HUES64 (cell line): Measurements from ENCODE around the gene CEL.
"Not testable (repeated sequence)": the region's sequence is repeated elsewhere in the genome, so short reads cannot be mapped to it uniquely, and the experiment has no call there.

Source experiments
- H3K27ac ChIP-seq: 2 replicates; pipeline ENCODE4 v1.7.0; 2013; ENCODE audit warnings: low read depth, low read length, inconsistent platforms
- H3K27me3 ChIP-seq: 2 replicates; pipeline ENCODE4 v1.6.1; 2013; ENCODE audit warnings: mild to moderate bottlenecking, low read length; ENCODE audit not compliant: insufficient read depth
- H3K36me3 ChIP-seq: 2 replicates; pipeline ENCODE4 v1.6.1; 2013; ENCODE audit warnings: mild to moderate bottlenecking, low read length; ENCODE audit not compliant: insufficient read depth
- H3K4me1 ChIP-seq: 2 replicates; pipeline ENCODE4 v1.6.1; 2013; ENCODE audit warnings: mild to moderate bottlenecking, low read length, moderate library complexity; ENCODE audit not compliant: insufficient read depth
- H3K4me3 ChIP-seq: 2 replicates; pipeline ENCODE4 v1.5.1; 2013; ENCODE audit warnings: mild to moderate bottlenecking, low read length, moderate library complexity
- H3K9ac ChIP-seq: 2 replicates; pipeline ENCODE4 v1.6.1; 2013; ENCODE audit warnings: mild to moderate bottlenecking, low read depth, low read length
- H3K9me3 ChIP-seq: 2 replicates; pipeline ENCODE4 v1.6.1; 2013; ENCODE audit warnings: low read depth, low read length; ENCODE audit not compliant: insufficient read depth
- WGBS: fragments of 150-250, 120-280 bp; methylation state at CpG from one replicate; pipeline ENCODE4 v1.1.7; 2013; ENCODE audit warnings: missing lambda C conversion rate; 5-methylcytosine and 5-hydroxymethylcytosine counted together

Gene CEL

GRCh38 chr9:133088146-133088750 lies 26.5 kb downstream of the CEL start:
- H3K27me3 ChIP-seq: no peaks in the 10 kb centered on the region
- no peak overlapping the region for H3K27ac ChIP-seq
- no peak overlapping the region for H3K9ac ChIP-seq
- H3K36me3 ChIP-seq: no peaks in the 10 kb centered on the region
- 92% methylated on average over 10 of the region's 10 CpGs for WGBS
- H3K4me3 ChIP-seq: no peak overlapping the region
- no peaks in the 10 kb centered on the region for H3K4me1 ChIP-seq
- no peaks in the 10 kb centered on the region for H3K9me3 ChIP-seq

- Histone ChIP-seq H3K27ac (no peak overlapping the region), H3K4me1 (no peaks in the 10 kb centered on the region), H3K9me3 (no peaks in the 10 kb centered on the region), H3K9ac (no peak overlapping the region), H3K36me3 (no peaks in the 10 kb centered on the region), H3K4me3 (no peak overlapping the region), H3K27me3 (no peaks in the 10 kb centered on the region)
- WGBS: 94% methylated on average over 7 of the region's 7 CpGs
These were observed 27.0 kb downstream of the CEL start for GRCh38 chr9:133088756-133089155.

- Histone ChIP-seq H3K9ac (no peak overlapping the region), H3K4me3 (no peak overlapping the region), H3K4me1 (no peaks in the 10 kb centered on the region), H3K36me3 (no peaks in the 10 kb centered on the region), H3K27me3 (no peaks in the 10 kb centered on the region), H3K27ac (no peak overlapping the region), H3K9me3 (no peaks in the 10 kb centered on the region)
- 91% methylated on average over 6 of the region's 6 CpGs for WGBS
These were observed 27.5 kb downstream of the CEL start for GRCh38 chr9:133089271-133089671.

- no peaks in the 10 kb centered on the region for H3K9me3 ChIP-seq
- no peaks in the 10 kb centered on the region for H3K36me3 ChIP-seq
- no peak overlapping the region for H3K9ac ChIP-seq
- no peaks in the 10 kb centered on the region for H3K27me3 ChIP-seq
- H3K4me1 ChIP-seq: no peaks in the 10 kb centered on the region
- H3K4me3 ChIP-seq: no peak overlapping the region
- 72% methylated on average over 5 of the region's 6 CpGs for WGBS
- H3K27ac ChIP-seq: no peak overlapping the region
These were observed 28.4 kb downstream of the CEL start for GRCh38 chr9:133090187-133090586.

GRCh38 chr9:133090752-133091385 lies 29.1 kb downstream of the CEL start:
- H3K9me3 ChIP-seq: peaks cover 7% of the 10 kb centered on the region; the same call in 1 of the 2 replicates
- H3K9ac ChIP-seq: no peak overlapping the region
- H3K4me1 ChIP-seq: no peaks in the 10 kb centered on the region
- H3K36me3 ChIP-seq: 0 out of 2 replicates have a peak, but pooled peaks cover under 1% of the 10 kb centered on the region
- H3K4me3 ChIP-seq: no peak overlapping the region
- no peaks in the 10 kb centered on the region for H3K27me3 ChIP-seq
- H3K27ac ChIP-seq: no peak overlapping the region
- 92% methylated on average over 11 of the region's 11 CpGs for WGBS

GRCh38 chr9:133094351-133094750 lies 32.6 kb downstream of the CEL start:
- not testable (repeated sequence) for H3K27ac ChIP-seq
- H3K36me3 ChIP-seq: peaks cover 33% of the 10 kb centered on the region
- WGBS: 96% methylated on average over 4 of the region's 4 CpGs

GRCh38 chr9:133094842-133095393 lies 33.1 kb downstream of the CEL start:
- Histone ChIP-seq H3K4me3 (no peak overlapping the region), H3K27ac (no peak overlapping the region), H3K4me1 (no peaks in the 10 kb centered on the region), H3K9ac (no peak overlapping the region), H3K9me3 (peaks cover 21% of the 10 kb centered on the region; the same call in 1 of the 2 replicates), H3K36me3 (peaks cover 39% of the 10 kb centered on the region), H3K27me3 (no peaks in the 10 kb centered on the region)
- 92% methylated on average over 2 of the region's 3 CpGs for WGBS

More at GRCh38 chr9:133094351-133094750, 32.6 kb downstream of the CEL start:
- H3K4me1 ChIP-seq, H3K27me3 ChIP-seq, H3K4me3 ChIP-seq, H3K9ac ChIP-seq: not testable (repeated sequence)
- H3K9me3 ChIP-seq: peaks cover 21% of the 10 kb centered on the region; the same call in 1 of the 2 replicates

GRCh38 chr9:133098104-133098754 lies 36.4 kb downstream of the CEL start:
- H3K27me3 ChIP-seq: no peaks in the 10 kb centered on the region
- H3K4me3 ChIP-seq: no peak overlapping the region
- H3K9me3 ChIP-seq: peaks cover 21% of the 10 kb centered on the region; the same call in 1 of the 2 replicates
- peaks cover 66% of the 10 kb centered on the region for H3K36me3 ChIP-seq
- 88% methylated on average over 16 of the region's 16 CpGs for WGBS
- no peak overlapping the region for H3K27ac ChIP-seq
- no peaks in the 10 kb centered on the region for H3K4me1 ChIP-seq
- no peak overlapping the region for H3K9ac ChIP-seq

GRCh38 chr9:133098871-133099270 lies 37.1 kb downstream of the CEL start:
- Histone ChIP-seq H3K4me1 (no peaks in the 10 kb centered on the region), H3K27ac (no peak overlapping the region), H3K27me3 (no peaks in the 10 kb centered on the region), H3K9ac (no peak overlapping the region), H3K4me3 (no peak overlapping the region), H3K36me3 (peaks cover 66% of the 10 kb centered on the region), H3K9me3 (peaks cover 21% of the 10 kb centered on the region; the same call in 1 of the 2 replicates)
- 93% methylated on average over 5 of the region's 5 CpGs for WGBS

GRCh38 chr9:133099726-133100505 lies 38.1 kb downstream of the CEL start:
- no peaks in the 10 kb centered on the region for H3K4me1 ChIP-seq
- no peaks in the 10 kb centered on the region for H3K27me3 ChIP-seq
- no peak overlapping the region for H3K27ac ChIP-seq
- peaks cover 21% of the 10 kb centered on the region; the same call in 1 of the 2 replicates for H3K9me3 ChIP-seq
- 93% methylated on average over 12 of the region's 12 CpGs for WGBS
- H3K4me3 ChIP-seq: no peak overlapping the region
- peaks cover 66% of the 10 kb centered on the region for H3K36me3 ChIP-seq
- H3K9ac ChIP-seq: no peak overlapping the region
